HG03457 (cell line): ENCODE measurements around the gene SCN3B.

Experiments used
- ATAC-seq: cut with Tn5 transposase; IDR thresholded peaks from one replicate; pipeline ENCODE4 v1.9.1; 2021; ENCODE audit warnings: moderate number of reproducible peaks; ENCODE audit not compliant: unreplicated experiment

The SCN3B gene, protein sequence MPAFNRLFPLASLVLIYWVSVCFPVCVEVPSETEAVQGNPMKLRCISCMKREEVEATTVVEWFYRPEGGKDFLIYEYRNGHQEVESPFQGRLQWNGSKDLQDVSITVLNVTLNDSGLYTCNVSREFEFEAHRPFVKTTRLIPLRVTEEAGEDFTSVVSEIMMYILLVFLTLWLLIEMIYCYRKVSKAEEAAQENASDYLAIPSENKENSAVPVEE

DNA sequence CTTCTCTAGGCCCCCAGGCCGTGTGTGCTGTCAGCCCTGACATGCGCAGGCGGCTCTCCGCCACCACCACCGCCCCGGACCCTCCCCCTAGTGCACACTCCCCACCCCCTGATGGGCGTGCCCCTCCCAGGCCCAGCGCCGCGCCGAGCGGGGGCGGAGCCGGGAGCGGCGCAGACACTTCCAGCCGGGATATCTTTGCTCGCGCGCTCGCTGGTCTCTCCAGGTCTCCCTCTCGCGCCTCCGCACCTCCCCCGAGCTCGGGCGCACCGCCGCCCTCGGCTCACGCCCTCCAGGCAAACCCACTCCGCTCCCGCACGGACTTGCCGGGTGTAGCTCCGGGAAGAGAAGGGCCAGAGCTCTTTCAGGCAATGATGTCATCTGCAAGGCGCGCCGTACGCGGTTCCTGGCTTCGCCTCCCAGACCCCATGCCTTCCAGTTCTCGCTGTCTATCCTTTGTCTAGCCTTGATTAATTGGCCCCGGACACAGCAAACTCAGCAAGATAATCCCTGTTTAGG lies at the start of gene SCN3B:
TSS of gene SCN3B (minus strand) at position 59 of the 516 bp plus-strand sequence. CDS start 823 bp downstream, outside the sequence.
- ATAC-seq: no peak

DNA sequence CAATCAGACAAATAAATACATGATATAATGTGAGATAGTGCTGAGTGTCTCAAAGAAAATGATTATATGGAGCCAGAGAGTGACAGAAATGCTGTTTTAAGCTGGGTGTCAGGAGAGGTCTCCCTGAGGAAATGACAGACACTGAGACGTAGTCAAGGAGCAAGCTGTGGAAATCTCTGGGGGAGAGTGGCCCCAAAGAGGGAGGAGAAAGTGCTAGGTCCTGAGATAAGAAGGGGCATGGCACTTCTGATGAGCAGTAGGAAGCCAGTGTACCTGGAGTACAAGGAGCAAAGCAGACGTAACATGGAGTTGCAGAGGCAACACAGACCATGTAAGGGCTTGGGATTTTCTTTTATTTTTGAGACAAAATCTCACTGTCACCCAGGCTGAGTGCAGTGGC lies 48.3 kb upstream of the SCN3B start:
- ATAC-seq: no peak

DNA sequence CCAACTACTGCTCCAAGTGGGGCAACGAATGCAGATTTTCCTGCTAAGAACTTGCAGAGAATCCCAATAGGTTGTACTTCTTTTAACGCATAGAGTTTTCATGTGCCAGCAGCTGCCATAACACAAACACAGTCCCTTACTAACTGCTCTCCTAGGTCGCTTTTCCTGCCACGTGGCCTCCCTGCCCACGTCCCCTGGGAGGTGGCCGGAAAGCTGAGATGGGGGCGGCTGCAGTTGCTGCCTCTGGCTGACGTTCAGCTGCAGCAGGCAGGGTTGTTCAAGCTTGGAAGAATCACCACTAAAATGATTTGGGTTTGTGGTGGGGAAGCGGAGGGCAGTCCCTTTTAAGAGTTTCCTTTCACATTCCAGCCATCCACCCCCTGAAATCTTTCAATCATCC lies 47.7 kb upstream of the SCN3B start:
- no peak for ATAC-seq

DNA sequence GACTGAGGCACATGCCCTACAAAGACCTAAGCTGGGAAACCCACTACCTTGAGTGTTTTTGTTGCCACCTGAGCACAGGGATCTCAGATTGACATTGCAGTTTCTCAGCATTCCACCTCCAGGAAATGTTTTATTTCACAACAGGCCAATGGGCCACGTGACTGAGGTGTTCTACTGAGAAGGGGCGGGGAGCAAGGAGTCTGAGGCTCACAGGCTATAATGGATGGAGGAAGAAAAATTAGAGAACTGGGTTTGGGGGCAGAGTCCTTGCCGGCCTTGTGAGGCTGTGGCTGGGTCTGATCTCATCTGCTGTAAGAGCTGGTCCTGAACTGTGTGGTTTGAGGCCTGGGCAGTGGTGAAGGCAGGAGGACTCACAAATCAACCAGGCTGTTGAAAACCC lies 46.3 kb upstream of the SCN3B start:
- no peak for ATAC-seq

DNA sequence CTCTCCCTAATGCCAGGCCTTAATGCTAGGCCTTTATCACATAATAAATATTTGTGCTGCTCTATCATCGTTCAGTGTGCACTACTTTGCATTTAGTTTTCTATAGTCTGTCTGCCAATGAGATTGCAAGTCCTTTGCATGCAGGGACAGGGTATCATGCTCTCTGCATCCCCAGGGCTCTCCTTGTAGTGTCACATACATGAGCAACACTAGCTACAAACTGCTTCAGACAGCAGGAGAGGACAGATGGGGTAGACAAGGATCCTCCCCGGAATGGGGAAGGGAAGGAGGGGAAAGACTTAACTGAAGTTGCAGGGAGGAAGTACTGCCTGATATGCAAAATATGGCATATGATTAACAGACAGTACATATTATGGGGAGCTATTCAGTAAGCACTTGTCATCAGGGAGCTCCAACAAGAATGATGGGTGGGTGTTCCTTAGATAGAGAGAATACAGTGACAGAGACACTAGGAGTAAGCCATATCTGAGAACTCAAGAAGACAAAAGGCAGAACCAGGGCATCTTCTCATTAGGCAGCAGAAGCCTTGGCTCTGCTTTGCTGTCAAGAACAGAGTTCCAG lies 44.2 kb upstream of the SCN3B start:
- ATAC-seq: no peak

DNA sequence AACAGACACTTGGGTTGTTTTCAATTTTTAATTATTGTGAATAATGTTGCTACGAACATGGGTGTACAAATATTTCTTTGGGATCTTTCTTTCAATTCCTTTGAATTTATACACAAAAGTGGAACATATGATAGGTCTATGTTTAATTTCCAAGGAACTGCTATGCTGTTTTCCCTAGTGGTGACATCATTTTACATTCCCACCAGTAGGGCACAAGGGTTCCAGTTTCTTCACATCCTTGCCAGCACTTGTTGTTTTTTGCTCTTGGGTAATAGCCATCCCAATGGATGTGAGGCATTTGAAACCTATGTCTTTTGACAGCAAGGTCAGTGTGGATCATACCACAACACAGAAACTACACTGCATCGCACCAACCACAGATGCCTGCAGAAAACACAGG lies 41.8 kb upstream of the SCN3B start:
- ATAC-seq: no peak

DNA sequence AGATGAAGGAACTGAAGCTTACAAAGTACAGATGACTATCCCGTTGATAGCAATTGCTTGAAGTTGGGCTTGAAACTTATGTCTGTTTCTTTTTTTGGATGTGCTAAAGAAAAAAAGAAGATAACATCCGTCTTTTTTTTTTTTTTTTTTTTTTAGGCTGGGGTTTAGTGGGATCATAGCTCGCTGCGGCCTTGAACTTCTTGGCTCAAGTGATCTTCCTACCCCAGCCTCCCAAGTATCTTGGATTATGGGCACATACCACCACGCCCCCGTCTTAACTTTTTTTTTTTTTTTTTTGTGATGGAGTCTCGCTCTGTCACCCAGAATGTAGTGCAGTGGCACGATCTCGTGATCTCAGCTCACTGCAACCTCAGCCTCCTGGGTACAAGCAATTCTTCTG lies 40.8 kb upstream of the SCN3B start:
- ATAC-seq: no peak

DNA sequence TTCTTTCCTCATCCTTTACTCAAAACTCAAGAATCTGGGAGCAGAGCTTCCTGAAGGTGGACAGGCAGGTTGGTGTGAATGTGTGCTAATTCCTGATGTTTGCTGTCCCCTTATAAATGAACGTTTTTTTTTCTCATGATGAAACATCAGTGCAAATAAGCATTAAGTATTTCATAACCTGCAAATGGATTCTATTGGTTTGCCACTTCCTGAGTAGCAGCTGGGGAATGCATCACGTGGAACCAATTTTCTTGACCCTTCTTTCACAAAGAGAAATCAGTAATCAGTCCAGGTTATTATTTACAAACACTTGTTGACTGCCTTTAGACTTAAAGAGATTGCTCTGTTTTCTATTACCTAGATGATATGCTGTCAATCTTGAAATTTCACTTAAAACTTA lies 40.1 kb upstream of the SCN3B start:
- no peak for ATAC-seq

DNA sequence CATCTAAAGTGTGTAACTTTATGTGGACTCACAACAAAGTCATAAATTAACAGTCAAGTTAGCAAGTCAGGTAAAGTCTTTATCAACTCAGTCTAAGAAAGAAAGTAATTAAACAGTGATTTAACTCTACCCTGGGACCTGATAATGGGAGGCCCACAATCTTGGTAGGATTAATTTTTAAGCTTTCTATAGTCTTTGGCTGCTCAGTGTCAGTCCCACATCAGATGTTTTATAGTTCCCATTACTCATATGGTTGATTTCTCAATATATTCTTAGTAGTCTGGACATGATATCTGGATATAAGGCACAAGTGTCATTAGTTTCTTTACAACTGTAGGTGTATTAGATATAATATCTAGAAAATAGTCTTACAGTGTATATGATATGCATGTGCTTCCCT lies 38.5 kb upstream of the SCN3B start:
- no peak for ATAC-seq

DNA sequence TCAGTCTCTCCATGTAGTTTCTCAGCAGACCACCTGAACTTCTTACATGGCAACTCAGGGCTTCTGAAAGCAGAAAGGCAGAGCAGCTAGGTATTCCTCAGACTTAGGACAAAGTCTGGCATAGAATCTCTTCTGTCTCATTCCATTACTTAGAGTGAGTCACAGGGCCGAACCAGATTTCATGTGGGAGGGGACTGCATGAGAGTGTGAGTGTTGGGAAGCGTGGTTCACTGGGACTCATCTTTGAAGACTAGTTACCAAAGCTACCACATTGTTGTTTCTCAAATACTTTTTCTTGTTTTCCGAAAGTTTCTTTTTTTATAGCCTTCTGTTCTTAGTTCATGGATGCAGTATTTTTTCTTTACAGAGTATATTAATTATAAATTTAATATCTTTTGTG lies 36.1 kb upstream of the SCN3B start:
- no peak for ATAC-seq

DNA sequence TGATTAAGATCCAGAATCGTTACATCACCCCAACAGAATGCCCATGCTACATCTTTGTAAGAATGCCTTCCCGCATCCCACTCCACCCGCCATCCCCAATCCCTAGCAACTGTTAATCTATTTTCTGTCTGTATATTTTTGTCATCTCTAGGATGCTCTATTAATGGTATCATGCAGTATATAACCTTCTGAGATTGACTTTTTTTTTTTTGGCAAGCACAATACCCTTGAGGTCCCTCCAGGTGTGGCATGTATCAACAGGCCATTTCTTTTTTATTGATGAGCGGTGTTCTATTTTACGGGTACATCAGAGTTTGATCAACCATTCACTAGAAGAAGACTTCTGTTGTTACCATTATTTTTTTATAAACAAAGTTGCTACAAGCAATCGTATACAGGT lies 30.2 kb upstream of the SCN3B start:
- ATAC-seq: no peak

DNA sequence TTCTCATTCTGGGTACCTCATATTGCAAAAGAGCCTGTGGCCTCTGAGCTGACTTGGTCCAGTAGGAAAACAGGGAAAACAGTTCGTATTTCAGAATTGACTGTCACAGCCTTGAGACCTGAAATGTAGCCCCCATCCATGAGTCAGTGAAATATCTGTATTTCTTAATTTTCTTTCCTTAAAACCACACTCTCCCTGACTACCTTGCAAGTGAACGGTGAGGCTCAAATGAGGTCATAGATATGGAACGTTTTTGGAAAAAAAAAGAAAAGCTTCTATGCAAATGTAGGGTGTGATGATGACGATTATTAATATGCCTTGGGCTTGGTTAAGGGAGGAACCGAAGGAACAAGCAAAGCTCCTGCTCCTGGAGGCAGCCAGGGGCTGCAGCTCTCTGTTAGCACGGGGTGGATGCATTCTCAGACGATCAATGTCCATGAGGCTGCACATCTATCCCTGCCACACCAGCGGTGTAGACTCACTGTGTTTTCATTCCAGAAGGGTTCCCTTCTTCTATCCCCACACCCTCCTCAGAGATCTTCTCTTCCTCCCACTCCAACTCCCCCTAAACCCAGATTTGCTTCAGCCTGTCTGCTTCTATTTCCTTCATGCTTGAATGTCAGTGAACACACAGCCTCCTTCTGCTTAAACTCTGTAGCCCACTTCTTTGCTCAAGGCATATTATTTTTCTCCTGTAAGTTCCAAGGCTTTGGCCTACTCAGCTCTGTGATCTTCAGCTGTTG lies 29.2 kb upstream of the SCN3B start:
- ATAC-seq: no peak

DNA sequence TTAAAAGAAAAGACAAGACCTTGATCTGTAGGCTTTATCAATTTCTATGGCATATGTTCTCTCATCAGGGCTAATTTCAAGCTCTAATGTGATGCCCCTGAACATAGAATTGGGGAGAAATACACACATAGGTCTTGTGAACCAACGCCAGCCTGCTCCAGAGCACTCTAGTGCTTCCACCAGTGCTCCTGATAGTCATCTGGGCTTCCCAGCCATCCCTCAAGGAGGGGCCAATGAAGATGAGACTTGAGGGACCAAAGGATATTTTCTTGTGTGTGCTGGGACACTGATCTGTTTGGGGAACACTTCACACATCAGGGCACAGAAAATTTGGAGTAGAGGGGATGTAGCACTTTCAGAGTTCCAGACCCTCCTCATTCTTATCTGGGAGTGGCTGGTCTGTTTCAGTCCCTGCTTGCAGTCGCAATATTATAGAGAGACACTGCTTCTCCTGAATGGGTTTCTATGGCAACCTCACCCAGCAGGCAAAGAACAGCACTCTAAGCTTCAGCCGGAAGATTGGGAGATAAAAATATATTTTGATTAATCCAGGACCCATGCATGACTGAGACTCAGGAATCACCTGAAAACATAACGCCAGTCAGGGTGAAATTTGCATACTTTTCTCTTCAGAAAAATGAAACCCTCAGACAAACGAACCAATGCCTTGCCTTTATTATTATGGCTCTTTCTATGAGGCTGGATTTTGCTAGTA lies 28.4 kb upstream of the SCN3B start:
- no peak for ATAC-seq

DNA sequence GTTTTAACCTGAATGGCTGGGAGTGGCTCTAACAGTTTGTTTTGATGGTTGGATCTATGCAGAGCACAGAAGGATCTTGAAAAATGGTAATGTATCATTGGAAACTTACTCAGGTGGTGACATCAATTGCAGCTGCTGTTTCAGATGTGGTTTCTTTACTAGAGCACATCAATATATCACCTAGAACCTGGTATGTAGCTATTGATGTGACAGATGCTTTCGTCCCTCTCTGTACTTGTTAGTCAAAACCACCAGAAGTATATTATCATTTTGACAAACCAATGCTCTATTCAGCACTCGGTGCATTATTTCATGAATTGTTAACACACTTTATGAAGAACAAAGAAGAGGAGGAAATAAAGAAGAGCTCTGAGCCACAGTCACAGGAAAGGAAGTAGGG lies 26.6 kb upstream of the SCN3B start:
- no peak for ATAC-seq

DNA sequence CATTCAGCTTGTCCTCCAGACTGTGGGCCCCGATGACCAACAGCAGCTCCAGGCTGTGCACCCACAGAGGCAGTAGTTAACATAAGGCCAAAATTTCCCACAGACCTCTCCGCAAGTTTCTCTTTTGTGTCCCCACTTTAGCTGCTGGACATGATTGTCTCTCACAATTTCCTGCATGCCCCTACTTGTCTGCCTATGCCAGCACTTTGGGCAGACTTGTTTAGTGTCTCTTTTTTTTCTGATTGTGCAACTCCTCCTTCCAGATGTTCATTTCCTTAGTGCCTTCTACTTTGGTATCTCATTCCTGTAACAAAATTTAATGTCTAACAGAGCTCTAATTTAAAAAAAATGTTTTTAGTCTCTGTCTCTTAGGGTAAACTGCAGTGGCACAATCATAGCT lies 23.8 kb upstream of the SCN3B start:
- ATAC-seq: no peak

DNA sequence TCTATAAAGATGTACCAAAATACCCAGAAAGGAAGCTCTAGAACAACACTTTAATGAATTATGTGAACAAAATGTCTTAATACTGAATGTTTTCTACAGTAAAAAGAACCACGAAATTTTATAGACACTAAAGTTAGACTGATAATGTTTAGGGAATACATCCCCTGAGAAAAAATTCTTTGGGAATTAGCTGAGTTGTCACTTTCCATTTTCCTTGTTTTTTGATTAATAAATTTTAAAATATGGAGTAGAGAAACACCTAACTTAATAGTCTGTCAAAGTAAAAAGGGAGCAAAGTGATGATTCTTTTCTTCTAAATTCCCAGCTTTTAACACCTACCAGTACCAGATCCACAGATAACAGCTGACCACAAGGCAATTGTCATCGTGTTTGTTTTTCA lies 23.1 kb upstream of the SCN3B start:
- ATAC-seq: no peak

DNA sequence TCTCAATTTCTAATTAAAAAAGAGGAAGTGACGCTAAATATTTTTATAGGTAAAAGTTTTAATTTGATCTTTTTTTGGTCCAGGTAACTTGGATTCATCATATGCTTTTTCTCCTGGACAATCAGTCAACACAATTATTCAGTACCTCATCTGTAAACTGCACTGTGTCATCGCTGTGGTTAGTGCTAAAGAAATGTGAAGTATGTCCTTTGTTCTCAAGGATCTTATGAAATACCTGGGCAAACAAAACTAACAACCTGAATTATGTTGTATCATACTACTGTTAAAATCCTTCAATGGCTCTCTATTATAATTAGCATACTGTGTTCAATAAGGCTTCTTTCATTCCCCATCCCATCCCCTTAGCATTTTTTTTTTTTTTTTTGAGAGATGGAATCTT lies 19.9 kb upstream of the SCN3B start:
- ATAC-seq: no peak

DNA sequence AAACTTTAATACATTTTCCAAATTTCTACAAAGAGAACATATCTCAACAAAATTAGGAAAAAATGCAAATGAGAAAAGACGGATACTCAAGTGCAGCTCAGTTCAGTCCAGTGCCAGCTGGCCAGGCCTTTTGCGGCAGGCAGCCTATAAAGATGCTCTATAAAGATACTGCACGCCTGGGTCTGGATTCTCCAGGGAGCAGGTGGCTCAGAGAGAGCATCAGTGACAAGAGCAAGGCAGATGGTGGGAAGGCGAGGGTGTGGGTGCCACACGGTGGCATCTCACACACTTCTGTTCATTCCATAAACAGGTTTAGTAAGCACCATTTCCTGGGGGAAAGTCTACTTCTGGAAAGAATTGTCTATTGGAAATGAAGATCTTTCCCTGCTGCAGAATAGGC lies 18.1 kb upstream of the SCN3B start:
- no peak for ATAC-seq

DNA sequence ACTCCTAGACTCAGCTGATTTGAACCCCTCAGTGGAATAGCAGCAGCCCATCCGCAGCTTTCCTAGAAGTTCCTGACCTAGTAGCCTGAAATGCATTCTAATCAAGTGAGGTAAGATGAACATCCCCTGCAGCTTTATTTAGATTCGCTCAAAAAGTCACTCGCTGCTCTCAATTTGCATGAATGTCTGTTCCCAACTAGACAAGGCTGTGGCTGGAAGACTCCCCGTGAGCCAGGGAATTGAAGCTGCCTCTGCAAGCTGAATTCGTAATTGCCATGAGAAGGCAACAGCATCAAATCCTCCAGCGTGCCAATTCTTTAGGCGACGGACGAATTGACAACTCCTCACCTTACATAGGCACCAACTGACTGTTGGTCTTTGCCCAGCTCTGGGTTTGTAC lies 17.1 kb upstream of the SCN3B start:
- no peak for ATAC-seq

DNA sequence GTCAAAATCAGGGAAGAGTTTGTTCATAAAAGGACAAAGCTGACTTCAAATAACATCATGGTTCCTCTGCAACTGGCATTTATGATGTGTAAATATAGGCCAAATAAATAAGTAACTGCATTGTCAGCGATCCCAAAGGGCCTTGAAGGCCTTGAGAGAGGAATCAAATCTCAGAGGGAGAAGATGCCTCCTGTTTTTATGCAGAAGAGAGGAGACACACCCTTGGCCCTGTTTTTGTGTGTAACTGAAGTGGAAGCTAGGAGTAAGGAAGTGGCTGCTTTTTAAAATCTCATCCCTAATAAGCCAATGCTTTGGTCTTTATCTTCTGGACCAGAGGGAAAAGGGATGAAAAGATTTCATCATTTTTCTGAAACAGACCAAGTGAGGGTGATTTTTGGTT lies 15.7 kb upstream of the SCN3B start:
- no peak for ATAC-seq

DNA sequence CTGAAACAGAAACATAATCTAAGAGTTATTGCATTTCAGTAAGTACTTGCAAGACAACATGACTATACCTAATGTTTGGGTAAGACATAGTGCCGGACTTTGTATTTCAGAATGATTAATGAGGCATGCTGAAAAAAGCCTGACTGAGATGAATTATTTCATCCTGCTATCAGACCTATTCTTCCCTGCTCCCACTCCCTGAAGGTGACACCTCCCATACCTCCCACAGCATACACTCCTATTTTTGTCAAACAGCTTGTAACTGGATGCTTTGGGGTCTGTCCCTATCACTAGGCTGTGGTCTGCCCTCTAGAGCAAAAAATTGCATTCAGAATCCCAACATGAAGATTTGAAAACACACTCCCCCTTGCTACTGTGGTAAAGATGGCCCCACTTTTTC lies 10.9 kb upstream of the SCN3B start:
- ATAC-seq: no peak

DNA sequence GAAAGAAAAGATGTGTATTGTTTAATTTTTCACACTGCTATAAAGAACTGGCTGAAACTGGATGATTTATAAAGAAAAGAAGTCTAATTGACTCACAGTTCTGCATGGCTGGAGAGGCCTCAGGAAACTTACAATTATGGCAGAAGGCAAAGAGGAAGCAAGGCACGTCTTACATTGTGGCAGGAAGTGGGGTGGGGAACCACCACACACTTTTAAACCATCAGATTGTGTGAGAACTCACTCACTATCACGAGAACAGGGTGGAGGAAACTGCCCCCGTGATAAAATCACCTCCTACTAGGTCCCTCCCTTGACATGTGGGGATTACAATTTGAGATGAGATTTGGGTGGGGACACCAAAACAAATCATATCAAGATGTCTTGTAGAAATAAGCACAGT lies 5.5 kb upstream of the SCN3B start:
- peak; percentile 89 for ATAC-seq
